GM21576 (cell line): Measurements from ENCODE around the gene CCL1.

Source experiments
- ATAC-seq: cut with Tn5 transposase; IDR thresholded peaks from one replicate; pipeline ENCODE4 v1.9.1; 2021; ENCODE audit warnings: mild to moderate bottlenecking, moderate library complexity; ENCODE audit not compliant: unreplicated experiment

Gene CCL1, protein sequence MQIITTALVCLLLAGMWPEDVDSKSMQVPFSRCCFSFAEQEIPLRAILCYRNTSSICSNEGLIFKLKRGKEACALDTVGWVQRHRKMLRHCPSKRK

DNA sequence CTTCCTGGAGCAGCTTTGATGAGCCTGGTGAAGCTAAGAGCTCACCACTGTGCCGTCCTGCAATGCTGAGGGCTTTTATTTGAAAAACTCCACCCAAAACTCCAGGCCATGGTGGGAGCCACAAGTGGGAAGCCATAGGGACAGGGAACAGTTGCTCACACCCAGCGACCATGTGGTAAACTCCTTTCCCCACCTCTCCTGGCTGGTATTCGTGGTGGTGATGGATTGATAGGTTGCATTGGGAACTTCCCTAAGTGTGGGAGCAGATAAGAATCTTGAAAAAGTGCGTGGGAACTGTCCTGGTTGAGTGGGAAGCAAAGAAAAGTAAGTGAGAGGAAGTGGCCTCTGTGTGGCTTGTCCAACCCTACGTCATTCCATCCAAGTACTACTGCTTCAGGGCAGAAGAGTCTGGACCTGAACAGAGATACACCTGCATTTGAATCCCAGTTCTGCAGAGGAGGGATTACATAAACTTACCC is at the start of gene CCL1:
Gene CCL1, minus strand, starts transcription at position 51 of the 479 bp plus-strand sequence. CDS start 72 bp downstream, outside the sequence.
- ATAC-seq = no peak

GRCh38 chr17:34412534-34412933 is 49.5 kb upstream of the CCL1 start:
- ATAC-seq = no peak

DNA sequence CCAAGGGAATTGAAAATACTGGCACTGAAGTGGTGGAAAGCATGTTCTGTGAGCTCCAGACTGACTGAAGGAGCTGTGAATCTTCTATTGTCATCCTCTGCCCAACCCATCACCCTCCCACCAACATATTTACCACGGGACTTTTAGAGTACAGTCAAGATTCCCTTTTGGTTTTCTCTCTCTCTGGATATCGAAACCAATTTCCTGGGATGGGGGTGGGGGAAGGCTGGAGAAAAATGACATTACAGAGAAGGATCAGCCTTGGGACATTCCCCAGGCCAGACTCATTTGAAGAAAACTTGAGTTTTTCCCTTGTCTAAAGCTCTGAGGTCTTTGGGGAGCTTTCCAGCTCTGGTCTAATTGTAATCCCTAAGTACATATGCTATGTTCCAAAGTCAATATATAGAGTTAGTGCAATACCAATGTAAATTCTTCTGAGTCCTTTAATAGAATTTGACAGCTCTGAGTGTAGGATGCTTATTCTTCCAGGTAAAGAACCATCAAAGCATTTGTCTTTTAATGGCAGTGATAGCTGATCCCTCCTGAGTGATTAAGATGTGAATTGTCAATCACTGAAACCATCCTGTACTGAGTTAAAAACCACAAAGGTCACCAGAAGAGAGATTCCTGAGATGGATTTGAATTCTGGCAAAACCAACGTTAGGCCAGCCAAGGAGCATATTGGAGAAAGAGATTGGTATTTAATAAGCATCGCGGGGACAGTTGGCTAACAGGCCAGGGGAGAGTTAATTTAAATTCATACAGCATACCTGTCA is 48.8 kb upstream of the CCL1 start:
- ATAC-seq = no peak

GRCh38 chr17:34409352-34409751 is 46.3 kb upstream of the CCL1 start:
- no peak for ATAC-seq

DNA sequence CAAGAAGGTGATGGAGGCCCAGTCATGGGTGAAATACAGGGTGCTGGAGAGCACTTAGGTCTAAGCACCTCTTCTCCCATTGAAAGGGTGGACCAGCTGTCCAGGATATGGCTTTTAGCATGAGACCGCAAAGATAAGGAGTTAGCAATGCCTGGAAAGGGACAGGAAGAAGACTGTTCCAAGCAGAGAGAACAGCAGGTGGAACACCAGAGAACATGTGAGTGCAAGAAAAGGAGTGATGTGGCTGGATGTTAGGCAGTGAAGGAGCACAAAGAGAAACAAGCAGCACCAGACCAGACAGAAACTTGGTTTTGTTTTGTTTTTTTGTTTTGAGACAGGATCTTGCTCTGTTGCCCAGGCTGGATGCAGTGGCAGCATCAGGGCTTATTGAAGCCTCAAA is 45.4 kb upstream of the CCL1 start:
- ATAC-seq = no peak

- ATAC-seq = no peak
Measured at GRCh38 chr17:34406226-34406625, 43.2 kb upstream of the CCL1 start.

DNA sequence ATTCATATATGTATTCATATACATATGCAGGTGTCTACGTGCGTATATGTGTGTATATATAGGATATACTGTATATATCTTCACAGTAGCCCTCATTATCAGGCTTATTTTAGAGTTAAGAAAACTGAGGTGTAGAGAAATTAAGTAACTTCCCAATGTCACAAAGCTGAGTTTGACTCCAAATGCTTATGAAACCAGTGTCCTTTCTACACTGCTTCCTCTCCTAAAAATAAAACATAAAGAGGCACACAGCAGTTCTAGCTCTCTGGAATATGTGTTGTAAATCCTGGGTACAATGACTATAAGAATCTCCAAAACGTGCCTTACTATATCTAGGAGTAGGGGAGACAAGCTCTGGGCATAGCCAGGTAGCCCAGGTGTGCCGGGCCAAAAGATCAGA is 40.0 kb upstream of the CCL1 start:
- ATAC-seq = no peak

- no peak for ATAC-seq
Measured at GRCh38 chr17:34401165-34401564, 38.1 kb upstream of the CCL1 start.

DNA sequence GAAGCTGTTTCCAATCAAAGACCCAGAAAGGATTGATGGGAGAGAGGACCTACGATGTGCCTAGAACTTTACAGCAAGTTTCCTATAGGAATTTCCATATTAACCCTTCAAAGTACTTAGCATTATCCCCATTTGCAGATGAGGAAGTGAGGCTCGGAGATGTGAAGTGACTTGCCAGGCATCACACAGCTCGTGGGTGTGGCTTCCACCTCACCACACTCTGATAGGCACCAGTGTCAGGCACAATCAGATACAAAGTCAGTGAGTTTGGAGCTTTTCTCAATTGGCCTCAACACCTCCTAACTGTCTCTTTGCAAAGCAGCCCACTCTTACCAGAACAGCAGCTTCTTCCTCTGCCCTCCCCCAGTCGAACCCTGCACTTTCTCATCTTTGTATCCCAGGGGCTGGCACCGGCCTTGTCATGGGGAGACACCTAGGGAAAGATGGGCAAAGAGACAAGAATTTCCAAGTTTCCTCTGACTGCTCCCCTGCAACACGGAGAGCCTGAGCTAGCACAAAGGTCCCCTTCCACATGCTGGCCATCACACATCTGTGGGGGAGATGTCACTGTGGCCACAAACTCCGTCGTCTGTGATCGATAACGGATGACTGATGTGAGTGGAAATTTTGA is 37.4 kb upstream of the CCL1 start:
- no peak for ATAC-seq

DNA sequence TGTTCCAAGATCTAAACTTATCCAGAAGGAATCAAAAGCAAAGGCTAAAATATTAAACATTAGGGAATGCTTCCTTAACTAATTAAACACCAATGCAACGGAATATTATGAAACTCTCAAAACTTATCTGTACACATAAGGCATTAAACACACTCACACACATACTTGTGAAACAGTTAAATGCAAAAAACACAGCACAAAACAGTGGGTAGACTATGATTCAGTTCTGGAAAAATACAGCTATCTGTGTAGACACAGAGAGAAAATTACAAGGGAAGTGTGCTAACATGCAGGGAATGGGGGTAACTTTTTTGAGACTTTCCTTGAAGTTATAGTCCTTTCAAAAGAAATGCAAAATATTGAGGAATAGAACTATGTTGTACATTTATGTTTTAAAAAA is 36.7 kb upstream of the CCL1 start:
- ATAC-seq = no peak

GRCh38 chr17:34398990-34399389 is 36.0 kb upstream of the CCL1 start:
- ATAC-seq = no peak

- no peak for ATAC-seq
Measured at GRCh38 chr17:34397265-34397664, 34.2 kb upstream of the CCL1 start.

DNA sequence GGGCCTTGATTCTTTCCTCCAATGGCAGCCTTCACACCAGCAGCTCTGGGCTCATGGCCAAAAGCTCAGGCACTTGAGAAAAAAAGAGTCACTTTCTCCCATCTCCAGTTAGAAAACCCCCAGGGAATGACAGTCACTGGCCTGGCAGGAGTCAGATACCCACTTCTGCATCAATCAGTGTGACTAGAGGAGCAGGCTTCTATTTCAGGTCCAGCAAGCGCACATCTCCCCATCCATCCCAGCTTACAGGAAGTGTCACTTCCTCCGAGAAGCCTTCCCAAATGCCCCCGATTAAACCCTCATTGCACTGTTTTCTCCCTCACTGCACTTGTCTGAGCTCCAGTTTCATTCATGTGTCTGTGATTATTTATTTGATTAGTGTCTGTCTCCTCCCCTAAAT is 30.4 kb upstream of the CCL1 start:
- ATAC-seq = no peak

DNA sequence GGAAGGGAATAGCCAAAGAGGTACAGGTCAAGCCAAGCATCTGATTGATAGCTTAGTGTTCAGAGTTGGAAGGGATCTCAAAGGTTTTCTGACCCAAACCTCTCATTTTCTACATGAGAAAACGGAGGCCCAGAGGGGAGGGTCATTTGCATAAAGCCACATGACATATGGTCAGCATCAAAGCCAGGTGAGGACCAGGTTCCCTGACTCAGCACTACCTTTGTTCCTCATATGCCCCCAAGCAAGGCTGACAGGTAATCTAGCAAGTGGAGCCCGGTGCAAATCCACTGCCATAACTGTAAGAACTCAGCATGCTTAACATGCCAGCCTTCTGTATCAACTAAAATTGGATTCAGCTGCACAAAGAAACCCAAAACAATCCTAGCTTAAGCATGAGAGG is 28.2 kb upstream of the CCL1 start:
- ATAC-seq = no peak

- no peak for ATAC-seq
Measured at GRCh38 chr17:34390649-34391048, 27.6 kb upstream of the CCL1 start.

- no peak for ATAC-seq
Measured at GRCh38 chr17:34389126-34389750, 26.2 kb upstream of the CCL1 start.

- ATAC-seq = no peak
Measured at GRCh38 chr17:34387566-34387965, 24.5 kb upstream of the CCL1 start.

GRCh38 chr17:34386697-34387550 is 23.9 kb upstream of the CCL1 start:
- ATAC-seq = no peak

DNA sequence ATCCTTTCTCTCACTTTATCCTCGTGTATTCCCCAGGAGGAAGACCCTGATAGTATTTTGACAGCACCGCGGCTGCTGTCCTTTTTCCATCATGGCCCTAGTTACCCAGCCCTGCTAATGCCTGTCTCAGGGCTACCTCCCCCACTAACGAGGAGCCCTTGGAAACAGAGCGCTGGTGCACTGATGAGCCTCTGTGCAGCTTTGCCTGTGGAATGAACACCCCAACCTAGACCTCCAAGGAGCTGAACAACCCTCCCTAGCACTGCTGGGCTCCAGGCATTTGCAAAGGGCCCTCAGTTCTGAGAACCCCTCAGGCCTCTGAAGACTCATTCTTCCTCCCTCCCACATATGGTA is 23.3 kb upstream of the CCL1 start:
- no peak for ATAC-seq

DNA sequence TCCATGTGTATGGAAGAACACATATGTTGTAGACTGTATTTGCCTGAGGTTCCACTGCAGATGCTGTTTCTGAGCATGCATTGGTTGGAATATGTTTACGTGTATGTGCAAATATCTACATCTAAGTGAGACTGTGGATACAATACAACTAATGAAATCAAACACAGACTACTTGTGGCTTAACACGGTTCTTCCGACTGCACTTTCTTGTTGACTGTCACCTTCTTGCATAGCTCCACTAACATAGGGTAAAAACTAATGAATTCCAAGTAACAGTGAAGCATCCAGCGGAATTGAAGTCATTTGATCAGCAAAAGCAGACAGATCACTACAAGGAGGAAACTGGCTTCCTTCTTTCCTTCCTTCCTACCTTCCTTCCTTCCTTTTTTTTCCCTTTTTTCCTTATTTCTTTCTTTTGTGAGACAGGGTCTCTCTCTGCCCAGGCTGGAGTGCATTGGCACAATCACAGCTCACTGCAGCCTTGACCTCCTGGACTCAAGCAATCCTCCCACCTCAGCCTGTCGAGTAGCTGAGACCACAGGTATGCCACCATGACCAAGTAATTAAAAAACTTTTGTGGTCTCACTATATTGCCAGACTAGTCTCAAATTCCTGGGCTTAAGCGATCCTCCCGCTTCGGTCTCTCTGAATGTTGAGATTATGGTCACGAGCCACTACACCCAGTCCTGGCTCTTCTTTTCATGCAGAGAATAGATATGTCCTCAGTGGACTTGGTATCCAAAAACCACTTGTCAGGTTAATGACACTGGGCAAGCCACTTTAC is 22.0 kb upstream of the CCL1 start:
- no peak for ATAC-seq
